Activated CD4-positive, alpha-beta T cell treated with anti-CD3 and anti-CD28 coated beads, Interleukin-2, amount 10 ng/mL, durations not matched to agents 24 days and 14 days (primary cell): ENCODE data around the gene RCE1. TPM values are rescaled to one million over a fixed set of nuclear protein-coding genes. Genes with fewer than 3 reads are reported as not detected.

Source experiments
- DNase-seq: peaks from one replicate; pipeline ENCODE4 v3.0.0; 2022
- H3K27ac Mint-ChIP-seq: one replicate; pipeline ENCODE4 v1.8.0; 2022; ENCODE audit warnings: mild to moderate bottlenecking, mixed read lengths
- H3K27me3 Mint-ChIP-seq: one replicate; pipeline ENCODE4 v1.8.0; 2022; ENCODE audit warnings: mixed read lengths
- H3K36me3 Mint-ChIP-seq: one replicate; pipeline ENCODE4 v1.8.0; 2022; ENCODE audit warnings: low read depth, mild to moderate bottlenecking, mixed read lengths
- H3K4me1 Mint-ChIP-seq: one replicate; pipeline ENCODE4 v1.8.0; 2021; ENCODE audit warnings: mixed read lengths
- H3K4me3 Mint-ChIP-seq: one replicate; pipeline ENCODE4 v1.8.0; 2022; ENCODE audit warnings: mild to moderate bottlenecking, moderate library complexity, mixed read lengths
- H3K9me3 Mint-ChIP-seq: one replicate; pipeline ENCODE4 v1.8.0; 2021; ENCODE audit warnings: mixed read lengths
- intact Hi-C: fragments of 100-400 bp; cut with micrococcal nuclease; formaldehyde crosslinking; loops from one replicate; pipeline ENCODE4 v1.15.1; 2023
- total RNA-seq: library from RNA; stranded (reverse); gene quantifications from 2 replicates; pipeline ENCODE4 v1.2.3, GENCODE V29; 2022

Gene RCE1
- total RNA-seq, 1 donor from 2014 or later, result 28.5 TPM

DNA sequence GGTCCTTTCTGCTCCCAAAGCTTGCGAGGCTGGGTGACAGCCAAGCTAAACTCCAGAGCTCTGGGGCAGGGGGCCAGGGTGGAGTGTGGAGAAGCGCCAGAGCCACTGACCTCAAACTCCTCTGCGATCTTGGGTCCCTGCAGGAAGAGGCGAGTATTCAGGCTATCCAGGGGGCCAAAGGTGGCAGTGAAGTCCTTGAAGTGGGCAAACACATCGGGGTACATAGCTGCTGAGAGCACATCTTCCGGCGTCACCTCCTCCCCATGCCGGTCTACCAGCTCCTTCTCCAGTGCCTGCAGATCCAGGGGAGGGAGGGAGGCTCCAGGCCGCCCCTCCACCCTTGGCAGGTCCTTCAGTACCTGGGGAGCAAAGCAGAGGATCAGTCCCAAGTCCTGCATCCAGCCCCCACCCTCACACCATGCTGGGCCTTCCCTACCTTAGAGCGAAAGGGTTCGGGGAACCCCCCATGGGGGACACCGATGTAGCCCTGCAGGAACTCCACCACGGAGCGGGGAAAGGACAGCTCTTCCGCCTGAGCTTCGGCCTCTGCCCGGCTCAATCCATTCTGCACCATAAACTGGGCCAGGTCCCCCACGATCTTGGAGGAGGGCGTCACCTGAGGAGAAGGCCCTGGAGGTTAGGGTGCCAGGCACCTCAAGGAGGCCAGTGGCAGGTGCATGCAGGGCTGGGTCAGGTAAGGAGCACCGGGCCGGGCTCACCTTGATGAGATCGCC is 6.4 kb downstream of the RCE1 start:
- H3K36me3 Mint-ChIP-seq, result peaks cover 12% of the 10 kb centered on the region
- H3K27ac Mint-ChIP-seq, result no peak overlapping the region
- no peaks in the 10 kb centered on the region for H3K9me3 Mint-ChIP-seq
- H3K4me1 Mint-ChIP-seq, result peaks cover 19% of the 10 kb centered on the region
- H3K4me3 Mint-ChIP-seq, result no peak overlapping the region
- intact Hi-C loops, result no loop called here
- DNase-seq, result no peak
- no peaks in the 10 kb centered on the region for H3K27me3 Mint-ChIP-seq

DNA sequence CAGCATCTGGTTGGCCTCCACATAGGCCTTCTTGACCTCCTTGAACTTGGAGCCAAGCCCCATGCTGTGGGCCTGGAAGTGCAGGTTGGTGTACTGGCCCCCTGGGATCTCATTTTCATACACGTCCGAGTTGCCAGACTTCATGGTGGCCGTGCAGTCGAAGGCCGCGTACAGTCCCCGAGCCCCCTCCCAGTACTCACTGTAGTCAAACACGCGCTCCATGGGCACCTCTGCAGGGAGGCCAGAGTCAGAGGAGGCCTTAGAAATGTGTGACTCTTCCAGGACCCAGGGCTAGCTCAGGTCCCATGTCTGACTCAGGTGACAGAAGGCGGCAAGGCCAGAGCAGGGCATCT is 7.0 kb downstream of the RCE1 start:
- peak; percentile 54 for DNase-seq
- no peak overlapping the region for H3K27ac Mint-ChIP-seq
- H3K27me3 Mint-ChIP-seq, result no peaks in the 10 kb centered on the region
- H3K4me3 Mint-ChIP-seq, result no peak overlapping the region
- intact Hi-C loops, result no loop called here
- H3K4me1 Mint-ChIP-seq, result peaks cover 14% of the 10 kb centered on the region
- no peaks in the 10 kb centered on the region for H3K9me3 Mint-ChIP-seq
- H3K36me3 Mint-ChIP-seq, result peaks cover 7% of the 10 kb centered on the region

DNA sequence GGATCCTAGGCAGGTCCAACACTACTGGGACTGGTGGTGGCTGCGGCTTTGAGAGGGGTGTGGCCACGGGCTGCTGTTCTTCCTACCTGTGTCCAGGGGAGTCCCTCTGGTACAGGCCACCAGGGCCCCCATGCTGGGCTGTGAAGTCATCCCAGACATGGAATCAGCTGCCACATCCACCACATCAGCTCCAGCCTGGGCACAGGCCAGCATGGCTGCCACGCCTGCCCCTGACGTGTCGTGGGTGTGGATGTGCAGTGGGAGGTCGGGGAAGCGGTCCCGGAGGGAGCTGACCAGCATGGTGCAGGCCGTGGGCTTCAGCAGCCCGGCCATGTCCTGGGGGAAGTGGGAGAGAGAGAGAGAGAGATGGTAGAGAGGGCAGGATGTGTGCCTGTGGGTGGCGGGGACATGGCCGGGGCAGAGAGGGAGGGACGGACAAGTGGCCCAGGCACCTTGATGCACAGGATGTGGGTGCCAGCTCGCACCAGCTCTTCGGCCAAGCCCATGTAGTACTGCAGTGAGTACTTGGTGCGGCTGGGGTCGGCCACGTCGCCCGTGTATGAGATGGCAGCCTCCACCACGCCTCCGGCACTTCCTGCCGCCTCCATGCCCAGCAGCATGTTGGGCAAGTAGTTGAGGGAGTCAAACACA is 7.5 kb downstream of the RCE1 start:
- Mint-ChIP-seq H3K9me3 (no peaks in the 10 kb centered on the region), H3K27ac (peak overlapping the region; percentile 7), H3K4me3 (no peak overlapping the region), H3K36me3 (peaks cover 3% of the 10 kb centered on the region), H3K27me3 (no peaks in the 10 kb centered on the region), H3K4me1 (peaks cover 15% of the 10 kb centered on the region)
- intact Hi-C loops, result no loop called here
- DNase-seq, result no peak

DNA sequence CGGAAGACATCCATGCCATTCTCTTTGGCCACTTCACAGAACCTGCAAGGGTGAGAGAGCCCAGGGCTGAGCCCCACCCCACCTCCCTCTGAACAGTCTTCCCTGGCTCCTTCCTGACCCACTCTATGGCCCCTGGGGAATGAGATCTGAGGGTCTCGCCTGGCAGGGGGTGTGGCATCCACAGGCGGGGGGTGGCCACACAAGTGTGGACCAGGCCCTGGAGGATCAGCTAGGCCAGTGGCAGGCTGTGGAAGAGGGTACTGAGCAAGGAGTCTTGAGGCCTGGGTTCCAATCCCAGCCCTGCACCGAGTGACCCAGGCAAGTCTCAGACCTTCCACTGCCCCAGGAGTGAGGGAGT is 8.0 kb downstream of the RCE1 start:
- H3K27ac Mint-ChIP-seq, result no peak overlapping the region

DNA sequence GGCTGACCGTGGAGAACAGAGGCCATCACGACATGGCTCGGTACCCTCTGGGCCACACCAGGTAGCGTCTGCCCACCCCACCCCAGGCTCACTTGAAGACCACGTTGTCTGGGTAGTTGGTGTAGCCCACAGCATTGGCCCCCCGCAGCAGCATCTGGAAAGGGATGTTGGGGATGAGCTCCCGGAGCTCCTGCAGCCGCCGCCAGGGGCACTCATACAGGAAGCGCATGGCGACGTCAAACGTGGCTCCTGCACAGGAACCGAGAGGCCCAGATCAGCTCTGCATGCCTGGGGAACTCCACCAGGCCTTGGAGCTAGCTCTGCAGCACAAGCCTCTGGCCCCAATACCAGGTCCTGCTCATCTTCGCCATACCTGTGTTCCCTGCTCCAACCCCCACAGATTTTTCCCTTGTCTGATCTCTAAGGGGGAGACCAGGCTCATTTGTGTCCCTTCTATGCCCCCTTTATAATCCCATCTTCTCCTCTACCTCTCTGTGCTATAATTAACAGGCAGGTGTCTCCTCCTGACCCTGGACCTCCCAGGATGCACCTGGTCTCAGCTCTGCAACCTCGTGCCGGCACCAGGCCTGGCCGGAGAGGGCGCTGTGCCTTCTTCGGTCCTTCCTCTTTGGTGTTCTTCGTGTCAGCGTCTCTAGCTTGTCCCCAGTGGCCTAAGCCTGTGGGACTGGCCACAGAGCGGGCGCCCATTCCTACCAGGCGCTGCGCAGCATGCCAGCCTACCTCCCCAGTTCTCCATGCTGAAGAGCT is 8.6 kb downstream of the RCE1 start:
- Mint-ChIP-seq H3K4me1 (peaks cover 13% of the 10 kb centered on the region), H3K4me3 (peak overlapping the region; percentile 20), H3K36me3 (peaks cover 2% of the 10 kb centered on the region), H3K27ac (peak overlapping the region; percentile 76), H3K27me3 (no peaks in the 10 kb centered on the region), H3K9me3 (no peaks in the 10 kb centered on the region)
- intact Hi-C loops, result no loop called here
- DNase-seq, result peak; percentile 78

More for the DNA sequence above, 8.0 kb downstream of the RCE1 start:
- Mint-ChIP-seq H3K36me3 (peaks cover 3% of the 10 kb centered on the region), H3K27me3 (no peaks in the 10 kb centered on the region), H3K4me1 (peaks cover 16% of the 10 kb centered on the region), H3K4me3 (no peak overlapping the region), H3K9me3 (no peaks in the 10 kb centered on the region)
- intact Hi-C loops, result no loop called here
- no peak for DNase-seq

DNA sequence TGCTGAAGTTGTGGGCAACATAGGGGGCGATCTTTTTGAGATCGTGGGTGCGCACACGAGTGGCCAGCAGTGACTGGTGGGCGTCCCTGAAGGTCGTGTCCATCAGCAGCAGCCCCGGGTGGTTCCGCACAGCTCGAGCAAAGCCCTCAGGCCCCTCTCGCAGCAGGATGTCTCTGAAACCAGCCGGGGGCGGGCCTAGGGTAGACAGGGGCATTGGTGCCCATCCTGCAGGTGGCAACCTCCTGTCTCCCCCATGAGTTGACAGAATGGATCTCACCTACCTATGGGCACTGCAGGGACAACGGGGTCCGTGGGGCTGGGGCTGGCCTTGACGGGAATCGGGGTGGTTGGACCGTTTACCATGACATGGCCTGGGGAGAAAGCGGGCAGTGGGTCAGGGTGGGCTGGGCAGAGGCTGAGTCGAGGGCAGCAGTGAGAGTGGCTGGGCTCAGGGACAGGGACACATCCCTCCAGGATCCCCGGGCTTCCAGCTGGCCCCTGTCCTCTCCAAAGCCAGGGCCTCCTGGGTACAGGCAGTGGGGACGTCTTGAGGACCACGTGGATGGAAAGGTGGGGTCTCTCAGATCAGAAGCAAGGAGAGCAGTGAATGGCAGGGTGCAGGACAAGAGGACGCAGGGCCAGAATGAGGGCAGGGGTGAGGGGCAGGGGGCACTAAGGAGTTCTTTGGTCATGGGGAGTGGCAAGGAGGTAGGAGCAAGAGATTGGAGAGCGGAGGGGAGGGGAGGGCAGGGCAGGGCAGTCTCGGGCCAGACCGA is 9.4 kb downstream of the RCE1 start:
- Mint-ChIP-seq H3K36me3 (peaks cover 2% of the 10 kb centered on the region), H3K27me3 (no peaks in the 10 kb centered on the region), H3K4me1 (peaks cover 13% of the 10 kb centered on the region), H3K27ac (no peak overlapping the region), H3K9me3 (no peaks in the 10 kb centered on the region), H3K4me3 (no peak overlapping the region)
- intact Hi-C loops, result no loop called here
- DNase-seq, result no peak

DNA sequence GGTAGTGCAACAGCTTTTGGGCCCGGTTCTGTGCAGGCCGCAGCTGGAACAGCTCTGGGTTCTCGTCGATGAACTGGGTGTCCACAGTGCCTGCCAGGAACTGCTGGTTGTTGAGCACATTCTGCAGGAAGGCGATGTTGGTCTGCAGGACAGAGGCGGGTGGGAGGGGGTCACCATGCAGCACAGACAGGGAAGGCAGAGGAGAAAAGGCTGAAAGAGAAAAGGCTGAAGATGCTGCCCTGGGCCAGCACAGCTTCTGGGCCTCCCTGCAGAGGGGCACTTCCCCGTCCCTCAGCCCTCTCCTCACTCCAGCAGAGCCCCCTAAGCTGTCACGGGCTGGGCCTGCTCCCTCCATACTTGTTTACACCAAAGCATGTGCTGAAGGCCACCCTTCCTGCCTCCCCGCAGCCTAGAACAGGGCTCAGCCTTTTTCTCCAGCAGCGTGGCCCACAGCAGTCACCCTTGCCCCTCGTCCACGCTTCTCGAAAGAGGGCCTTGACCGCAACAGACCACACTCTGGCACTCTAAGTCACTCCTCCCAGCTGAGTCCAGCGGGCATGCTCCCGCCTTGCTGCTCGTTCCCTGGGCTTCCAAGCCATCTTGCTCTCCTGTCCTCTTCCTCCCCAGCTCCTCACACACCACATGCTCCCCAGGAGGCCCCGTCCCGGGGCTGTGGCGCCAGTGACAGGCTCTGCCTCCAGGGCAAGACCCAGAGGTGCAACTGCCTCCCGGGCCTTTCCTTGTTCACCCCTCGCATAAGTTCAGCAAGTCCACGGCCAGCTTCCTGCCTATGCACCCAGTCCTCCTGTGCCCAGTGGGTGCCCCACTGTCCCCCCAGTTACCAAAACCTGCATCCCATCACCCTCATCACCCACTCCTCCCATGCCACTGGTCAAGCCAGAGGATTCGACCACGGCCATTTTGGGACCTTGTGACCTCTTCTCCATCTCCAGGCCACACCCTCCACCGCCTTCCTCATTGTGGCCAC is 10.3 kb downstream of the RCE1 start:
- Mint-ChIP-seq H3K27me3 (no peaks in the 10 kb centered on the region), H3K4me3 (no peak overlapping the region), H3K27ac (peak overlapping the region; percentile 25), H3K36me3 (peaks cover 4% of the 10 kb centered on the region), H3K4me1 (peaks cover 13% of the 10 kb centered on the region), H3K9me3 (no peaks in the 10 kb centered on the region)
- intact Hi-C loops, result no loop called here
- DNase-seq, result no peak

DNA sequence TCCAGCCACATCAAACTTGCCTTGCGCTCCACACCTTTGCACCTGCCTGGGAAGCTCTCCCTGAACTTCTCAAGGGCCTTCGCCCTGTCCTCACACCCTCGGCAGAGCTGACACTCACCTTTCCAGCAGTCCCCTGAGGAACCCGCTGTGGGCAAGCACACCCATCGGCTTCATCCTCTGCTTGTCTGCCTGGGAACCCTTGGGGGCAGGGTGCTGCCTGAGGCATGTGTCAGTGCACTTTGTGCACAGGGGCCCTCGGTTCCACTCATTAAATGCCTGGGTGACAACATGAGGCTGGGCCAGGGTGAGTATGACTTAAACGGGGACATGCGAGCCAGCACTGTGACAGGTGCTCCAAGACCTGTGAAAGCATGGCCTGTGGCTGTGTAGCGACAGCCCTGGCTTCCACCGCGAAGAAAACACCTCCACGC is 11.0 kb downstream of the RCE1 start:
- Mint-ChIP-seq H3K27me3 (no peaks in the 10 kb centered on the region), H3K27ac (peak overlapping the region; percentile 36), H3K4me1 (peaks cover 13% of the 10 kb centered on the region), H3K4me3 (no peak overlapping the region), H3K36me3 (peaks cover 4% of the 10 kb centered on the region), H3K9me3 (no peaks in the 10 kb centered on the region)
- intact Hi-C loops, result no loop called here
- no peak for DNase-seq

DNA sequence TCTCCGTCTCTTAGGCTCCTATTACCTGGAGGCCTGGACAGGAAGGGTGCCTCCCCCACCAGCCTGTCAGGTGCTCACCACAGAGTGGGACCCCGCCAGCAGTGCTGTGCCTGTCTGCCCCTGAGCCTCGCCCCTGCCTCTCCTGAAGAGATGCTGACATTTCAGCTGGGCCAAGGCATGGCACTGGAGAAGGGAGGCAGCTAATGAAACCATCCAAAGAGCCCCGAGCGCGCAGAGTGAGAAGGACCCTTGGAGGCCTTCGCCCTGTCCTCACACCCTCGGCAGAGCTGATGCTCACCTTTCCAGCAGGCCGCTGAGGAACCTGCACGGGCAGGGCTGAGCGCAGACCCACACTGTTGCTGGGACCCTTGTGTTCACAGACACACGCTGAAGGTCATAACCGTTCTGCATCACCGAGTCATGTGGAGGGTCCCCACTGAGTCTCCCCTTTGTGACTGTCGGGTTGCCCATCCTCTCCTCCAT is 11.5 kb downstream of the RCE1 start:
- intact Hi-C loops, result no loop called here
- Mint-ChIP-seq H3K9me3 (no peaks in the 10 kb centered on the region), H3K27me3 (no peaks in the 10 kb centered on the region), H3K27ac (peak overlapping the region; percentile 88), H3K4me3 (peak overlapping the region; percentile 95), H3K36me3 (peaks cover 4% of the 10 kb centered on the region), H3K4me1 (peaks cover 13% of the 10 kb centered on the region)
- no peak for DNase-seq

DNA sequence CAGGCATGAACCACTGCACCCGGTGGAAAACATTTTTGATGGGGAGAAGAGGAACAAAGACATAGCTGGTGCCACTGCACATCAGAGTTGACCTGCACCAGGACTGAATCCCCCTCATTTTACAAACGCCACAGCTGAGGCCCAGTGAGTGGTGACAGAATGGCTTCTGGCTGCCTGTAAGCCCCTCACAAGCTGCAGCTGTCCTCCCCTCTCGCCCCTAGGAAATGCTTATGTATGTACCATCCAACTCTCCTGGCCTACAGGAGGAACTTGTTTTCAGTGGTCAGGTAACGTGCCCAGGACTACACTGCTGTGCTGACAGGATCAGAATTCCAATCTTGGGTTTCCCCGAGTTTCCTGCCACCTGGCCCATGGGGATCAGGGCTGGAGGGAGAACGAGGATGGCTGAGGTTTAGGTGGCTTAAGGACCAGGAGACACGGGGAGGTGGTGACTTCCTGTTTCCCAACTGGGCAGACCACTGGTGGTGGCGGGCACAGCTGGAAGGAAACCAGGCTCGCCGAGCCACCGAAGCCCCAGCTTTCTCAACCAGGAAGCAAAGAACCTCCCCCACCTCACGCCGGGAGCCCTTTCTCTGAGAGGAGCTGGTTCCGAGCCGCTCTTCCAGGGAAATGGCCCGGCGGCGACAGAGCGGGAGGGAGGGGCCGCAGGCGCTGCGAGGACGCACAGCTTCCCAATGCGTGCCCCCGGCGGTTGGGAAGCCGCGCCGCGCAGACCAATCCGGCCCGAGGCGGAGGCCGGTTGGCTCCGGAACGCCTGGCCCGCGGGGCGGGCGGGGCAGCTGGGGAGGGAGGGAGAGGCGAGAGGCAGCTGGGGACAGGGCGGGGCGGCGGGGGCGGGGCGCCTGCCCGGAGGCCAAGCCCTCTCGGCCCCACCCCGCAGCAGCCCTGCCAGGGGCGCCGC is 12.6 kb downstream of the RCE1 start:
- Mint-ChIP-seq H3K9me3 (no peaks in the 10 kb centered on the region), H3K4me3 (peak overlapping the region; percentile 95)
- intact Hi-C loops, result loop anchor here (1.0 kb wide), 1 partner anchor 13 kb away; the partner anchor contains the start of gene RCE1

DNA sequence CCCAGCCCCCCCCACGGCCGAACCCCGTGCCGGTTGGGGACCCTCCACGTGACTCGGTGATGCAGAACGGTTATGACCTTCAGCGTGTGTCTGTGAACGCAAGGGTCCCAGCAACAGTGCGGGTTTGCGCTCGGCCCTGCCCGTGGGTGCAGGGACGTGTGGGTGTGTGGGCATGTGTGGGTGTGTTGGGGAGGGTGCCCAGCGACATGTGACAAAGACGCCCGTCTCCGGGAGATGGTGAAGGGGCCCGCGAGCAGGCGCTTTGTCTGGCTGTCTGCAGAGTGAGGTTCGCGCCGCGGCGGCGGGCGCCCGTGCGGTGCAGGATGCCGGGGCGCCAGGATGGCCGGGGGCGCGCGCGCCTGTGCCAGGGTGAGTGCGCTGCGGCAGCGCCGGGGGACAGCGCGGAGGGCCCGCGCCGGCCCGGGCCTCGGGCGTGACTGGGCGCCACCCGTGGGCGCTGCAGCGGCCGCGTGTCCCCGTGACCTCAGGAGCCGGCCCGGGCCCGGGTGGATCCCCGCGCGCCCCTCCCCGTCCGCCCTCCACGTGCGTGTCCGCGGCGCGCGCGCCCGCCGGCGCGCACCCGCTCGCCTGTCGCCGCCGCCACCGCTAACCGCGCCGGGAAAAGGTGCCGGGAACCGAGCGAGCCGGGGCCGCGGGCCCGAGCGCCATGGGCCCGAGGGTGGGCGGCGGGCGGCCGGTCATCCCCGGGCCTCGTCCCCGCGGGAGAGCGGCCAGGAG is 13.4 kb downstream of the RCE1 start, which contains the start of gene LRFN4:
Gene LRFN4, plus strand, starts transcription at position 569 of the 738 bp plus-strand sequence. CDS start 681 bp downstream, outside the sequence.
- peak within 1 kb of the TSS; percentile 95 for H3K4me3 Mint-ChIP-seq
- peak within 1 kb of the TSS; percentile 97 for H3K27ac Mint-ChIP-seq
- H3K27me3 Mint-ChIP-seq, result no peaks in the 10 kb centered on the region
- intact Hi-C loops, result loop anchor here (1.0 kb wide), 1 partner anchor 13 kb away; the partner anchor contains the start of gene RCE1
- H3K9me3 Mint-ChIP-seq, result no peaks in the 10 kb centered on the region
- peaks cover 4% of the 10 kb centered on the region for H3K36me3 Mint-ChIP-seq
- DNase-seq, result no peak
- H3K4me1 Mint-ChIP-seq, result peaks cover 11% of the 10 kb centered on the region

More for the DNA sequence above, 12.6 kb downstream of the RCE1 start:
- Mint-ChIP-seq H3K36me3 (peaks cover 4% of the 10 kb centered on the region), H3K4me1 (peaks cover 11% of the 10 kb centered on the region), H3K27me3 (no peaks in the 10 kb centered on the region), H3K27ac (peak overlapping the region; percentile 97)
- DNase-seq, result peak; percentile 97
